H4 (cell line): ENCODE measurements around the gene HTN1. TPM values are rescaled to one million over a fixed set of nuclear protein-coding genes. Genes with fewer than 3 reads are reported as not detected.
"Not testable (repeated sequence)": the region's sequence is repeated elsewhere in the genome, so short reads cannot be mapped to it uniquely, and the experiment has no call there.

Experiments used
- DNase-seq: peaks from one replicate; pipeline ENCODE4 v3.0.0-alpha.2; 2015; ENCODE audit warnings: low spot score
- total RNA-seq: library from RNA; depleted of rRNA; stranded (reverse); fragments of >200 nt; shearing (Covaris generic); gene quantifications from 2 replicates; pipeline ENCODE4 v1.2.3, GENCODE V29; 2014; rRNA removed

HTN1 gene
- total RNA-seq, result not detected in 2 replicates

DNA sequence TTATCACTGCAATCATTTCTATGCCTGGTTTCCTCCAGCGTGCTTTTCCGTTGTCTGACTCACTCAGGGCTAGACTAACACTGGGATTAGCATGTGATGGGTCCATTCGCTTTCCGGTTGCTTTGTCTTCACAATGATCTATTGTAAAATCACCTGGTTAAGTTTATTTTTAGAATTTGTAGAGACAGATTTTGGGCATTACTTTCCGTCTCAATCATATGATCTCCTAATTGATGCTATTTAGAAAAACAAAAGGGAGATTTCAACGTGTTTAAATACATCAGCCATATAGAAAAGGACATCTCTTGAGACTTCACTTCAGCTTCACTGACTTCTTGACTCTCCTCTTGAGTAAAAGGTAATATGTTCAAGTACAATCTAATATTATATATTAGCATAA, at the start of gene HTN1:
Gene HTN1, plus strand, starts transcription at position 301 of the 400 bp plus-strand sequence. CDS start 2,639 bp downstream, outside the sequence.
- DNase-seq, result not testable (repeated sequence)

DNA sequence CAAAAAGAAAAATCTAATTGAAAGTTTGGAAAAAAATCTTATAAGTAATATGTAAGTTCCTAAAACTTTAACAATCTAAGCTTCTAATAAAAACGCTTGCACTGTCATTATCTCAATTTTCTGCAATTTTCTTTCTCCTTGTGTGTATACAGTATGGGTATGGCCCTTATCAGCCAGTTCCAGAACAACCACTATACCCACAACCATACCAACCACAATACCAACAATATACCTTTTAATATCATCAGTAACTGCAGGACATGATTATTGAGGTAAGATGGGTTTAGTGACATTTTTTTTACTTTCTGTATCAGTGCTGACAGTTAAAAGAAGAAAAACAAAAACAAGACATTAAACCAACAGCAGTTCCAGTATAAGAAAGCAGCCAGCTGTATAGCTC, 49.5 kb upstream of the HTN1 start:
- no peak for DNase-seq

DNA sequence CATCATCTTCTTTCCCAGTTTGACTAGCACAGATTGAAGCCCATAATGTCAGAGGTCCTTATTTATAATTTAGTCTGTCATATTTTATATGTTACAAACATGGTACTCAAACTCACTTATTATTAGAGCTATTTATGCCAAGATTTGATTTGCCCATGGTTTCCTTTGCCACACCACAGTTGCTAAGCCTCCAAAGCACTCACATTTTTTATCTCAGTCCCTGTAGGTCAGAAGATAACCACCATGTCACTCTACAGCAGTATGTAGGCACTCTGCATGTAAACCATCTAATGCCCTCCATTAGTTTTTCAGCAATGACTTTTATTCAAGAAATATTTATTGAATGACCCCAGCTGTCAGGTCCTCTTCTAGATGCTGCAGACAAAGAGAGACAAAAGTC, 47.7 kb upstream of the HTN1 start:
- no peak for DNase-seq

DNA sequence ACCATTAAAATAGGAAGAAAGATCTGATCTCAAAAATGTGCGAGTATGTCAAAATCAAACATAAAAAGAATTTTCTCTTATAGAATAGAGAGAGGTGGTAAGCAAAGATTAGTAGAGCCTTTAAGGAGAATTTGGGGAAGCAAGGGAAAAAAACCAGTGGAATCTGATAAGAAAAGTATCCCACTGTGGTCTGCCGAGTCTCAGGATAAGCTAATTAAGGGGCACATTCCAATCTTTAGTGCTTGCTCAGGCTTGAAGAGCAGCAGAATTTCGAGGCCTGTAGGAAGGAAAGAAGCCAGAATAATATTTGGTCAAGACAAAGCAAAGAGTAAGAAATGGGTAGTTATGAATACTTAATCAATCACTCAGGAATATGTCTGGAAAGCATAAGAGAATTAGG, 41.5 kb upstream of the HTN1 start:
- DNase-seq, result no peak

DNA sequence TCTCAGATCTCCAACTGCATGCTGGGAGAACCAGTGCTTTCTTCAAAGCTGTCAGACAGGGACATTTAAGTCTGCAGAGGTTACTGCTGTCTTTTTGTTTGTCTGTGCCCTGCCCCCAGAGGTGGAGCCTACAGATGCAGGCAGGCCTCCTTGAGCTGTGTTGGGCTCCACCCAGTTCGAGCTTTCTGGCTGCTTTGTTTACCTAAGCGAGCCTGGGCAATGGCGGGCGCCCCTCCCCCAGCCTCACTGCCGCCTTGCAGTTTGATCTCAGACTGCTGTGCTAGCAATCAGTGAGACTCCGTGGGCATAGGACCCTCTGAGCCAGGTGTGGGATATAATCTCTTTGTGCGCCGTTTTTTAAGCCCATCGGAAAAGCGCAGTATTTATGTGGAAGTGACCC, 31.2 kb upstream of the HTN1 start:
- not testable (repeated sequence) for DNase-seq

DNA sequence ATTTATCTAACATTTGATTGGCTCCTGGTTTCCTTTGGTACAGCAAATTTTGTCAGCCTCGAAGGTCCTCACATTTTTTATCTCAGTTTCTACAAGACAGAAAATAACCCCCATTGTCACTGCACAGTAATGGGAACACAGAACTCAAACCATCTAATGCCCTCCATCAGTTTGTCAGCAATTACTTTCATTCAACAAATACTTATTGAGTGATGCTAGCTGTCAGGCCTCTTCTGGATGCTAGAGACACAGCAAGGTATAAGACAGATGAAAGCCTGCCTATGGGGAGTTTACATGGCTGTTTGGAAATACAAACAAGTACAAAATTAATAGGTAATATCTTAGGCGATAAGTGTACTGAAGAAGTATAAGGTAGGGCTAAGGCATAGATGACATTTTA, 27.0 kb upstream of the HTN1 start:
- no peak for DNase-seq

DNA sequence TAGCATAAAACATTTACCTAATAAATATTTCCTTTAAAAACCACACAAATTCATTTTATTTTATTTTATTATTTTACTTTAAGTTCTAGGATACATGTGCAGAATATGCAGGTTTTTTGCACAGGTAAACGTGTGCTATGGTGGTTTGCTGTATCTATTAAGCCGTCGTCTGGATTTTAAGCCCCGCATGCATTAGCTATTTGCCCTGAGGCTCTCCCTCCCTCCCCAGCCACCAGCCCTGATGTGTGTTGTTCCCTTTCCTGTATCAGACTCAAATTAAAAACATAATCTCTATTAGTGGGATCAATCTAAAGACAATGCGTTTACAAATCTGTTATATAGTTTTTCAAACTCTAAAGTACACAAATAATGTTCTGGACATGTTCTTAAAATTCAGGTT, 23.2 kb upstream of the HTN1 start:
- no peak for DNase-seq

DNA sequence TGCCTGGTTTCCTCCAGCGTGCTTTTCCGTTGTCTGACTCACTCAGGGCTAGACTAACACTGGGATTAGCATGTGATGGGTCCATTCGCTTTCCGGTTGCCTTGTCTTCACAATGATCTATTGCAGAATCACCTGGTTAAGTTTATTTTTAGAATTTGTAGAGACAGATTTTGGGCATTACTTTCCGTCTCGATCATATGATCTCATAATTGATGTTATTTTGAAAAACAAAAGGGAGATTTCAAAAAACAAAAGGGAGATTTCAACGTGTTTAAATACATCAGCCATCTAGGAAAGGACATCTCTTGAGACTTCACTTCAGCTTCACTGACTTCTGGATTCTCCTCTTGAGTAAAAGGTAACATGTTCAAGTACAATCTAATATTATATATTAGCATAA, 22.1 kb upstream of the HTN1 start, which contains the start of gene HTN3:
Gene HTN3, plus strand, starts transcription at position 301 of the 400 bp plus-strand sequence. CDS start 2,282 bp downstream, outside the sequence.
- DNase-seq, result not testable (repeated sequence)

DNA sequence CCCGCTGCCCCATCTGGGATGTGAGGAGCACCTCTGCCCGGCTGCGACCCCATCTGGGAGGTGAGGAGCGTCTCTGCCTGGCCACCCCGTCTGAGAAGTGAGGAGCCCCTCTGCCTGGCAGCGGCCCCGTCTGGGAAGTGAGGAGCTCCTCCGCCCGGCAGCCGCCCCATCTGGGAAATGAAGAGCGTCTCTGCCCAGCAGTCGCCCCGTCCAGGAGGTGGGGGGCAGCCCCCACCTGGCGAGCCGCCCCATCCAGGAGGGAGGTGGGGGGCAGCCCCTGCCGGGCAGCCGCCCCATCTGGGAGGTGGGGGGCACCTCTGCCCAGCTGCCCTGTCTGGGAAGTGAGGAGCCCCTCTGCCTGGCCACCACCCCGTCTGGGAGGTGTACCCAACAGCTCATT, 12.7 kb upstream of the HTN1 start:
- DNase-seq, result not testable (repeated sequence)

DNA sequence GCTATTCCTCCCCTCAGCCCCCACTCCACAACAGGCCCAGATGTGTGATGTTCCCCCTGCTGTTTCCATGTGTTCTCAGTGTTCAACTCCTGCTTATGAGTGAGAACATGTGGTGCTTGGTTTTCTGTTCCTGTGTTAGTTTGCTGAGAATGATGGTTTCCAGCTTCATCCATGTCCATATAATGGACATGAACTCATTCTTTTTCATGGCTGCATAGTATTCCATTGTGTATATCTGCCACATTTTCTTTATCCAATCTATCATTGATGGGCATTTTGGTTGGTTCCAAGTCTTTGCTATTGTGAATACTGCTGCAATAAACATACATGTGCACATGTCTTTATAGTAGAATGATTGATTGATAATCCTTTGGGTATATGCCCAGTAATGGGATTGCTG, 10.3 kb upstream of the HTN1 start:
- DNase-seq, result not testable (repeated sequence)

DNA sequence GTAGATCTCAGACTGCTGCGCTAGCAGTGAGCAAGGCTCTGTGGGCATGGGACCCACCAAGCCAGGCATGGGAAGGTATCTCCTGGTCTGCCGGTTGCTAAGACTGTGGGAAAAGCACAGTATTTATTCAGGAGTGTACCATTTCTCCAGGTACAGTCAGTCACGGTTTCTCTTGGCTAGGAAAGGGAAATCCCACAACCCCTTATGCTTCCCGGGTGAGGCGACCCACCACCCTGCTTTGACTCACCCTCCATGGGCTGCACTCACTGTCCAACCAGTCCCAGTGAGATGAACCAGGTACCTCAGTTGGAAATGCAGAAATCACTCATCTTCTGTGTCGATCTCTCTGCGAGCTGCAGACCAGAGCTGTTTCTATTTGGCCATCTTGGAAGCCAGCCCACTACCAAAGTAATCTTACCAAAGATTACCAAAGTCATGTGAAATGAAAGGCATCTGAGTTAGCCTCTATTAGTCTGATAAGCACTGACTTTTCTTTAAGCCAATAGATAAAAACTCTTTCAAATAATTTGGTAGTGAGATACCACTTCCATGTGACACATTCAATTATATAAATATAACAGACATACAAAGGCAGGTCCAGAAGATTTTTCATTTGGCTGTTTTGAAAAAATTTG, 8.5 kb upstream of the HTN1 start:
- no peak for DNase-seq

DNA sequence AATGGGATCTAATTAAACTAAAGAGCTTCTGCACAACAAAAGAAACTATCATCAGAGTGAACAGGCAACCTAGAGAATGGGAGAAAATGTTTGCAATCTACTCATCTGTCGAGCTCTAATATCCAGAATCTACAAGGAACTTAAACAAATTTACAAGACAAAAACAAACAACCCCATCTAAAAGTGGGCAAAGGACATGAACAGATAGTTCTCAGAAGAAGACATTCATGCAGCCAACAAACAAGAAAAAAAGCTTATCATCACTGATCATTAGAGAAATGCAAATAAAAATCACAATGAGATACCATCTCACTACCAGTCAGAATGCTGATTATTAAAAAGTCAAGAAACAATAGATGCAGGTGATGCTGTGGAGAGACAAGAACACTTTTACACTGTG, 6.3 kb downstream of the HTN1 start:
- not testable (repeated sequence) for DNase-seq

DNA sequence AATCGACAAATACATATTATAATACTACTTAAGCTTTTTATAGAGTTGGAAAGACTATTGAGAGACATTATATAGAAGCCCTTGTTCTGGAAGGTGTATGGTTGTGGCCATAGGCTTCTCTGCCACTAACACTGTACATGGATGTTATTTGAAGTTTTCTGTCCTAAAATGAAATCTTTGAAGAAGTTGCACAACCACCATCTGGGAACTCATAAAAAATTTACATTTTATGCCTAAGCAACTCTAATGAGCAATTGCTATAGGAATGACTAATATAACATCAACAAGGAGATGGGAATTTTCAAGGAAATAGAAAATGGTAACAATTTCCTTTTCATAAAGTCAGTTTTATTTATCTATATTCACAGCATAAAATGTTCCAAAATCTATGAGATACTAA, 7.4 kb downstream of the HTN1 start:
- no peak for DNase-seq

DNA sequence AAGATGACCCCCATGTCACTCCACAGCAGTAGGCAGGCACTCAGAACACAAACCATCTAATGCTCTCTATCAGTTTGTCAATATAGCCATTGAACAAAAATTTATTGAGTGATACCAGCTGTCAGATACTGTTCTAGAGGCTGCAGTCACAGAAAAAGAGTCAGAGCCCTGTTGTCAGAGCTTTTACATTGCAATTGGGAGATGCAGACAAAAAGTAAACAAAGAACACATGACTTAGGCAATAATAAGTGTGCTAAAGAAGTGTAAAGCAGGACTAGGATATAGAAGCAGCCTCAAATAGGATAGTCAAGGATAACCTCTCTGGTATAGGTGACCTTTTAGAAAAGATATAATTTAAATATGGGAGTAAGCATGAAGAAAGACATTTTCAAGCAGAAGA, 8.9 kb downstream of the HTN1 start:
- no peak for DNase-seq

DNA sequence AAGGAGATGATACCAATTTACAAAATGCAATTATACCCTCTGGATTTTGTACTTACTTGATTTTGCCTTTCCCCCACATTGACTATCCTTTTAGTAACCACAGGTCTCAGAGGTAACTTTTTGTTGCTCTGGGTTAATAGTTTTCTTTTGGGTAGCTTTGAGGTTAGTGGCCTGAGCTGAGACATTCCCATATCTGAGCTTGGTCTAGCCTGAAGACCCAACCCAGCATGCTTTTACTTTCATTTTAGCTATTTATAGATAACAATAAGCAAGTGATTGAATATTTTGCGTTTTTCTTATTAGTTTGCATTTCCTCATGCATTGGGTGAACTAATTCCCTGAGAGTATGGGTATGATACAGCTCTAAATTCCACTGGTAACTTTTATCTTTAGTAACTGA, 11.8 kb downstream of the HTN1 start:
- no peak for DNase-seq

DNA sequence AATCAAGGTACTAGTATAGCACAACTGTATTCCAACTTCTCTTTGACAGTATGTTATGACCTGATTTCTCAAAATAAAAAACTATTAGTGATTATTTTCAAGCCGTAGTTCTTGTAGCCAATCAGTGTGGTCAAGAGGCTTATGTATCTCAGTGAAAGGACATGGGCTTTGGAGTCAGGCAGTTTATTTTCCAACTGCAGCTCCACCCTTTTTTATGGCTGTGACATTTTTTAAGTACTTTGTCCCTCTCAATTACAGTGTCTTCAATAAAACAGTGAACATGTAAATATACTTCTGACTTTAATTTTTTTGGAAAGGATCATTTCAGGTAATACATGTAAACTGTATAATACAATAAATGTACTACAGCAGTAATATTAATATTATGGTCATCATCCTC, 30.0 kb downstream of the HTN1 start:
- DNase-seq, result no peak

DNA sequence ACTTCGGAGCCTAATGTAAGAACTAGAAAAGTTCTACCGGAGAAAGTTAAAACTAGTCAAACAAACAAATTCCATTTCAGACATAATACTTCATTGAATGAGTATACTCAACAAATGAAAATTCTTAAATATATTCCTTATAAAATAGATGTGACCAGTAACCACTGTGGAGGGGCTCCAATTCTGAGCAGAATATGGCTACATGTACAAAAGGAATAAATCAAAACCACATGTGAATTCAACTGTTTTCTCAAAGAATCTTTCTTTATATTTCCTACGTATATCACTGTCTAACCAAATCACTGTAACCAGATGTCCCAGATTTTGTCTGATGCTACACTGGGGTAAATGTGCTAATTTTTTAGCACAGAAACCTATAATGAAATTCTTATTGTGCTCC, 49.0 kb downstream of the HTN1 start:
- DNase-seq, result no peak

Other genes with a start within 250 kb of the HTN1 start
- 1.6 and 3.1 TPM in 2 replicates for gene SULT1E1, start 190.3 kb upstream of the HTN1 start, total RNA-seq
- not detected in 2 replicates for gene CSN1S1, start 119.4 kb upstream of the HTN1 start, total RNA-seq
- gene CSN2, start 84.7 kb upstream of the HTN1 start, total RNA-seq, result not detected in 2 replicates
- 0.29 and 0.37 TPM in 2 replicates for gene STATH, start 54.5 kb upstream of the HTN1 start, total RNA-seq
- gene HTN3, start 22.0 kb upstream of the HTN1 start, total RNA-seq, result not detected in 2 replicates
- not detected in 2 replicates for gene PRR27, start 103.8 kb downstream of the HTN1 start, total RNA-seq
- 2.4 TPM in 1 of 2 replicates, not detected in the other for gene ODAM, start 145.3 kb downstream of the HTN1 start, total RNA-seq
- 0.45 and 3.6 TPM in 2 replicates for gene FDCSP, start 175.7 kb downstream of the HTN1 start, total RNA-seq
- gene CSN3, start 192.2 kb downstream of the HTN1 start, total RNA-seq, result not detected in 2 replicates